ENCODE data around the gene MTHFD2L. TPM values are rescaled to one million over a fixed set of nuclear protein-coding genes. Genes with fewer than 3 reads are reported as not detected.

MTHFD2L gene
- total and polyA plus RNA-seq, 10 of the 15 experiments (the other 5 are each of a cell fraction or from before 2014, with no cell fraction given) = 4.8 to 25.4 (median 14.4) TPM

- TF ChIP-seq CEBPZ (IDR thresholded peaks at IDR 0.05; ENCODE audit: low read depth, low read length) (no peak), RAD21 (IDR thresholded peaks at IDR 0.05; ENCODE audit: insufficient read depth, low read depth, low read length) (no peak), ETV6 (conservative IDR thresholded peaks at IDR 0.05 in 1 of 2, IDR thresholded peaks at IDR 0.05 in 1 of 2; ENCODE audit: borderline replicate concordance in 1 of 2, low read depth in 1 of 2) (0 out of 4 replicates have a peak, but pooled peaks of 1 of the 2 experiments have one; percentile 20), PKNOX1 (IDR thresholded peaks at IDR 0.05) (peak; percentile 25; the same call in 1 of the 2 replicates), ATF3 (IDR thresholded peaks at IDR 0.05; ENCODE audit: borderline replicate concordance, extremely low read depth, low read depth, low read length) (no peak), RELB (IDR thresholded peaks at IDR 0.05; ENCODE audit: low read depth) (no peak), SPI1 (IDR thresholded peaks at IDR 0.05; ENCODE audit: borderline replicate concordance, insufficient read depth, low read depth, low read length) (no peak), JUNB (IDR thresholded peaks at IDR 0.05) (peak; percentile 16; the same call in 1 of the 2 replicates), ZBTB40 (IDR thresholded peaks at IDR 0.05; ENCODE audit: borderline replicate concordance) (no peak), IRF4 (IDR thresholded peaks at IDR 0.05; ENCODE audit: low read depth, low read length) (no peak), FOXK2 (IDR thresholded peaks at IDR 0.05) (no peak)
Observed at GRCh38 chr4:74197080-74197479, 39.2 kb downstream of the MTHFD2L start (continued).
